Inflammatory macrophage treated with lipopolysaccharide for 4 hours (primary cell): ENCODE data around the gene RHBDD2.
"Not testable (repeated sequence)": the region's sequence is repeated elsewhere in the genome, so short reads cannot be mapped to it uniquely, and the experiment has no call there.

Experiments used
- DNase-seq: peaks from one replicate; pipeline ENCODE4 v3.0.0-alpha.2; 2020

Gene RHBDD2

DNA sequence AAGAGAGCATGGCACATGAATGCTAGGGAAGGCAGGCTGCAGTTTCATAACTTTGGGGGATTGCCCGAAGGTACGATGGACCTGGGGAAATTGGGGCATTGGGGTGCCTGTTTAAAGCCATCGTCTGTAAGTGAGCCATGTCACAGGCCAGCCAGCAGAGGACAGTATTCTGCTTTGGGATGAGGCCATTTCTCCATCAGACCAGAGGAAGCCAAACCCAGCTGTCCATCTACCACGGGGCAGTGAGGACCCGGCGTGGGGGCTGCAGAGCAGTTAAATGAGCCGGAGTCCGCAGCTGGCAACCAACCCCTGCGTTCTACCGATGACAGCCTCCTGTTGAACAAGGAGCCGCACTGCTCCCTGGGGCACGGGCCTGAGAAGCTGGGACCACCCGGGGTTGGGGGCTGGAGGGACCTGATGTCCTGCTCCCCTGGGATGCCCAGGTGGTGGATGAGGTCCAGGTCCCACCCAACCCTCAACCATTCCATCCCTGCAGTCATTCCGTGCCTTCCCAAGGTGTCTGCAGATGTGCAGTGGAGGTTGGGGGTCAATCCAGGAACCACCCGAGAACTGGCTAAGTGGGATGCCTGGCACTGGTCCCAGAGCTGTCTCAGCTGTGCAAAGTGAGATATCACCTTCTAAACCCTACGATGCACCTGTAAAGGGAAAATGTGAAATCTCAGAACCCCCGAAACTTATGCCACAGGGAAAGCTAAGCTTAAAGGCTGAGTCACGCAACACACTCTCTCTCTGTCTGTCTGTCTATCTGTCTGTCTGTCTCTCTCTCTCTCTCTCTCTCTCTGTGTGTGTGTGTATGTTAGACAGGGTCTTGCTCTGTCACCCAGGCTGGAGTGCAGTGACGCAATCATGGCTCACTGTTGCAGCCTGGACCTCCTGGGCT lies 12.1 kb upstream of the RHBDD2 start:
- peak; percentile 75 for DNase-seq

DNA sequence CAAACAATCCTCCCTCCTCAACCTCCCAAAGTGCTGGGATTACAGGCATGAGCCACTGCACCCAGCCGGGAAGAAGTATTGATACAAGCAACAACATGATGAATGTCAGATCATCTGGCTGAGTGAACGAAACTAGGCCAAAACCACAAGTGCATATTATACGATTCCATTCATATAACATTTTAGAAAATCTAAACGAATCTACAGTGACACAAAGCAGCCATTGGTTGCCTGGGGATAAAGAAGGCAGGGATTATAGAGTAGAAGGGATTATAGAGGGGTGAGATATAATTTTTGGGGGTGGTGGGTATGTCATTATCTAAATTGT lies 11.5 kb upstream of the RHBDD2 start:
- DNase-seq, result no peak

DNA sequence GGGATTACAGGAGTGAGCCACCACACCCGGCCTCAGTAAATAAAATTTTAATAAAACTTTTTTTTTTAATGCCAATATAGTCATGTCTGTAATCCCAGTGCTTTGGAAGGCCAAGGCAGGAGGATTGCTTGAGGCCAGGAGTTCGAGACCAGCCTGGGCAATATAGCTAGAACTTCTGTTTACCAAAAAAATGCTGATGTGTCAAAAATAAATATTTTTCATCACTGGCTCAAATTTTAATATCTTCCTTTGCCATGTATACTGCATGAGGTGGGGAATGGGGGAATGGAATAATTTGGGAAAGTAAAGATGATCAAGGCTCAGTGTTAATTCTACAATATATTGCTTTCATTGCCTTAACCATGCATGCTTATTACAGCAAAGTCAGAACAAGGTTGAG lies 10.7 kb upstream of the RHBDD2 start:
- no peak for DNase-seq

DNA sequence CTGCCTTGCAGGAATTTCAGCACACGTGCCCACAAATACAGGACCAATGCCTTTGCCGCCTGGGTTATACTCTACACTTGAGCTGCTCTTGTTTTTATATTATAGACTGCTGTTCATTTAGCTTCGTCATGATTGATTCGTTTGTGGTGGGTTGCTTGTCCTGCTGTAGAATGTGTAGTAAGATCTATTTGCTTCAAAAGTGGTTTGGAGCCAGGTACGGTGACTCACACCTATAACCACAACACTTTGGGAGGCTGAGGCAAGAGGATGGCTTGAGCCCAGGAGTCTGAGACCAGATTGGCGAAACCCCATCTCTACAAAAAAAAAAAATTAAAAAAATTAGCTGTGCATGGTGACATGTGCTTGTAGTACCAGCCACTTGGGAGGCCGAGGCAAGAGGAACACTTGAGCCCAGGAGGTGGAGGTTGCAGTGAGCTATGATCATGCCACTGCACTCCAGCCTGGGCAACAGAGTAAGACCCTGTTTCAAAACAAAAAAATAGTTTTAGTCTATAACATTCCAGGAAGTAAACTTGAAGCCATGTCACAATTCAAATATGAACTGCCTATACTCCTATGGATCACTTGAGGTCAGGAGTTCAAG lies 9.0 kb upstream of the RHBDD2 start:
- DNase-seq, result no peak

DNA sequence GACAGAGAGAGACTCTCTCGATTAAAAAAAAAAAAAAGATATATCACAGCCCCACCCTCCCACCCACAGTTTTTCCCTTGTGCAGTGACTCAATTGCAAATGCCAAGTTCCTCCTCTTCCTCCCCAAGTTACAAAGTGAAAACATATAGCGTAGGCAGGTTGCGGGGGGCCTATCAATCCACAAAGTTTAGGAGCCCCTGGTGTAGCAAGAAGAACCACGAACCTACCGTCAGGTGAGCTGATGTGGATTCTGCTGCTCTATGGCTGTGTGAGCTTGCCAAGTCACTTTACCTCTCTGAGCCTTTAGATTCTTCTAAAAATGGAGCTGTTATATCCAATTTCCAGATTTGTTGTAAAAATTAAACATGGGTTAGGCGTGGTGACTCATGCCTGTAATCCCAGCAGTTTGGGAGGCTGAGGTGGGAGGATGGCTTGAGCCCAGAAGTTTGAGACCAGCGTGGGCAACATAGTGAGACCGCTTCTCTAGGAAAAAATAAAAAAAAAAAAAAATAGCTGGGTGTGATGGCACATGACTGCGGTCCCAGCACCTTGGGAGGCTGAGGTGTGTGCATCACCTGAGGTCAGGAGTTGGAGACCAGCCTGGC lies 8.2 kb upstream of the RHBDD2 start:
- peak; percentile 78 for DNase-seq

DNA sequence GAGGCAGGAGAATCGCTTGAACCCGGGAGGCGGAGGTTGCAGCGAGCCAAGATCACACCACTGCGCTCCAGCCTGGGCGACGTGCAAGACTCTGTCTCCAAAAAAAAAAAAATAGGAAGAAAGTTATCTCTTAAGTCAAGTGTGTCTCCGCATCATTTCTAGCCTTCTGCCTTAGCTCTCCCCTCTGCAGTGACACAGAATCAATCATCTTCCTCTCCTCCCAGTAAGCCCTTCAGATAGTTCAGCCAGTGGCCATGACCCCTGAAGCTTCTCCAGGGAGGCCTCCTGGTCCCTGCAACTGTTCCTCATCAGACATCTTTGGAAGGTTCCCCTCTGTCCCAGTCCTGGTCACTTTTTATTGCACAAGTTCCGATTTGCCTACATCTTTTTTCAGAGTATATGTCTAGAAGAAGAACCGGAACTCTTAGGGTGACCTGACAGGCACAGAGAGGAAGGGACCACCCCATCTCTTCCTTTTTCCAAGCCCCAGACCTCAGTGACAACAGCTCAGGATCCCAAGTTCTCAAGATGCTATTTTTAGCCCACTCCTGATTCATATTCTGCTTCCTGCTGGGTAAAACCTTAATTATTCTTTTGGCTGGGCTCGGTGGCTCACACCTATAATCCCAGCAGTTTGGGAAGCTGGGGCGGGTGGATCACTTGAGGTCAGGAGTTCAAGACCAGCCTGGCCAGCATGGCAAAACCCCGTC lies 6.6 kb upstream of the RHBDD2 start:
- peak; percentile 86 for DNase-seq

DNA sequence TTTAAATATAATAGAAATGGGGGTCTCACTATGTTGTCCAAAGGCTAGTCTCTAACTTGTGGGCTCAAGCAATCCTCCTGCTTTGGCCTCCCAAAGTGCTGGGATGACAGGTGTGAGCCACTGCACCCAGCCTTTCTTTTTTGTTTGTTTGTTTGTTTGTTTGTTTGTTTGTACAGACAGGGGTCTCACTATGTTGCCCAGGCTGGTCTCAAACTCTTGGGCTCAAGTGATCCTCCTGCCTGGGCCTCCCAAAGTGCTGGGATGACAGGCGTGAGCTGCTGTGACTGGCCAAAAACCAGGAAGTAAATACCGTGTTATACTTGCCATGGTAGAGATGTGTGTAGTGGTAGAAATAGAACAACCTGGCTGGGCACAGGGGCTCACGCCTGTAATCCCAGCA lies 4.7 kb upstream of the RHBDD2 start:
- DNase-seq, result not testable (repeated sequence)

DNA sequence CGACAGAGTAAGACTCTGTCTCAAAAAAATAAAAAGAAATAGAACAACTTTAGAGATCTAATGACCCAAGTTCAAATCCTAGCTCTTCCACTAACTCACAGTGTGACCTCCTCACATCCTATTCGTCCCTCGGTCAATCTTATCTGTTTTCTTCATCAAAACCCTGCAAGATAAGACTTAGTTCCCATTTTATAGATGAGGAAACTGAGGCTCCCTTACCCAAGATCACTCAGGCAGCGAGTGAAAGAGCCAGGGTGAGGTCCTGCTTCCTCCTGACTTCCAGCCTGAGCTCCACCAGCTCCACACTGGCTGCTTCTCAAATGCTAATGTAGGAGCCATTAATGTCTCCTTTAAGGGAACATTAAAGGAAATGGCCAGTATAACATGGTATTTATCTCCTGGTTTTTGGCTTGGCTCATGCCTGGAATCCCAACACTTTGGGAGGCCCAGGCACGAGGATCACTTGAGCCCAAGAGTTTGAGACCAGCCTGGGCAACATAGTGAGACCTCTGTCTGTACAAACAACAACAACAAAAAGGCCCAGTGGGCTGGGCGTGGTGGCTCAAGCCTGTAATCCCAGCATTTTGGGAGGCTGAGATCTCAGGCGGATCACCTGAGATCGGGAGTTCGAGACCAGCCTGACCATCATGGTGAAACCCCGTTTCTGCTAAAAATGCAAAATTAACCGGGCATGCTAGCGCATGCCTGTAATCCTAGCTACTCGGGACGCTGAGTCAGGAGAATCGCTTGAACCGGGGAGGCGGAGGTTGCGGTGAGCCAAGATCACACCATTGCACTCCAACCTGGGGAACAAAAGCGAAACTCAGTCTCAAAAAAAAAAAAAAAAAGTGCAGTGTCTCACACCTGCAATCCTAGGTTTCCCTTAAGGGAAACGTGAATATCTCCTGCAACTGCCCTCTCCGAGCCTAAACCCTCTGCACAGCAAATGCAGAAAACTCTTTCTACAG lies 3.4 kb upstream of the RHBDD2 start:
- DNase-seq, result no peak

DNA sequence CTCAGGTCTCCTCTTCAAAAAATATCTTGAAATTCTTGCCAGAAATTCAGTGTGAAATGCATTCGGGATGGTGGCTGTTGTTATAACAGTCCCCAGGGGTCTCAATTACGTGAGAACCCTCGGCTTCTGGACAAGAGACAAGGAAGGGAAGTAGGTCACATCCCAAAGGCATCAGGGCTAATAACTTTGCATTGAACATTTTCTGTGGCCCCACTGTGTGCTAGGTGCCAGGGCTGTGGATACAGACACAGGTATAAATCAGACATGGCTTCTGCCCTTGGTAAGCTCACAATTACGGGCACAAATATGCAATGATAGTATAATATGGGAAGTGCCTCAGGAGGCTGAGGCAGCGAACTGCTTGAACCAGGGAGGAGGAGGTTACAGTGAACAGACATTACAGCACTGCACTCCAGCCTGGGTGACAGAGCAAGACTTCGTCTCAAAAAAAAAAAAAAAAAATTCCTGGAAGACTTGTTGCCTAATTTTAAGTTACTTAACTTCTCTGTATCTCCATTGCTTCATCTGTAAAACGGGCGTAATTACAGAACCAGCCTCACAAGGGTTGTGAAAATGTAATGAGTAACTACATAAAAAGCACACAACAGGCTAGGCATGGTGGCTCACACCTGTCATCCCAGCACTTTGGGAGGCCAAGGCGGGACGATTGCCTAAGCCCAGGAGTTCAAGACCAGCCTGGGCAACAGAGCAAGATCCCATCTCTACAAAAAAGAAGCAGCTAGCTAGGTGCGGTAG lies 2.5 kb upstream of the RHBDD2 start:
- peak; percentile 96 for DNase-seq

DNA sequence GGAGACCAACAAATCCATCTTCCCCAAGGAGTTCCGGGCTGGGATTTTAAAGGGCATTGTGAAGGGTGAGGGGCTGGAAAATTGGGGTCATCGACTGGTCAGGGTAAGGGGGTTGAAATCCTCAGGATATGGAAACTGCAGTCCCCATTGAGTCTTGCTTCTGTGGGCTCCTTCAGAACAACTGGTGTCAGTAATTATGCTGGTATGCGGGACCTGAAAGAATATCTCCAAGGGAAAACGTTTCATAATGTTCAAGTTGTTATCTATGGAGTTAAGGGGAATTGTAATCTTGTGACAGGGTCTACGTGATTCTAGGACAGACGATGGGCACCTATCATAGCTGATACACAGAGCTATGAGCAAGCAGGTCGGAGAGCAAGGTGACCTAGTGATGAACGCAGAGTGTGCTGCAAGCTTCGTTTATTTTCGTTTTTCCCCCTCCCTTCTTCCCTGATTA lies 494 bp upstream of the RHBDD2 start:
- DNase-seq, result no peak

DNA sequence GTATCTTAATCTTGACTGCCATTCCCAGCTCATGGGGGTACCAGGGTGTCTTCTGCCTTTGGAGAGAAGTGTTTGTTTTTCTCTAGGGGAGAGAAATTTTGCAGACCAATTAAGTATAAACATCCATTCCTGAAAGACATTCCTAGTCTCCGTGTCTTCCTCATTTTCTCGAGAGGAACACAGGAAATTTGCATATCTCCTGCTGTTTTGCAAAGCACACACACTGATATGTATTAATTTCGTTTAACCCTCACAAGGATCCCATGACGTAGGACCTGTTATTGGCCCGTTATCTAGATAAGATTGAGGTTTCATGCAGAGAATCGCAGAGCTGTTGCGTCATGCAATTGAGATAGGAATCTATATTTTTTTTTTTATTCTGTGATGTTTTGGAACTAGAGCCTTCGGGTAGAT lies 944 bp downstream of the RHBDD2 start:
- peak; percentile 36 for DNase-seq

DNA sequence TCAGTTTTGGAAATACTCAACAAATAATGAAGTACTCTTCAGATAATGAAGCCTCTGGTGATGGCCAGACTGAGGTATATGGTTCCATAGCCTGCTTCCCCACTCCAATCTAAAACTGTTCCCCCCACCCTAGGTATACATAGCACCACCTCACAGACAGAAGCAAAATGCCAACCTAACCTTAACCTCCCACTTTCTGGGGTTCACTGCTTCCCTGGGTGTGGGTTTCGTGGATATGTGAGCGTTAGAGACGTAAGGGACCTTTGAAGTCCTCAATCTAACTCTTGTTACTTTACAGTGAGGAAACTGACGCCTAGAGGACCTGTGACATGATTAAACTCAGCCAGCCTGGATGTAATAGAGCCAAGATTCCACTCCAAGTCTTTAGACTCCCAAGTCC lies 1.4 kb downstream of the RHBDD2 start:
- no peak for DNase-seq

DNA sequence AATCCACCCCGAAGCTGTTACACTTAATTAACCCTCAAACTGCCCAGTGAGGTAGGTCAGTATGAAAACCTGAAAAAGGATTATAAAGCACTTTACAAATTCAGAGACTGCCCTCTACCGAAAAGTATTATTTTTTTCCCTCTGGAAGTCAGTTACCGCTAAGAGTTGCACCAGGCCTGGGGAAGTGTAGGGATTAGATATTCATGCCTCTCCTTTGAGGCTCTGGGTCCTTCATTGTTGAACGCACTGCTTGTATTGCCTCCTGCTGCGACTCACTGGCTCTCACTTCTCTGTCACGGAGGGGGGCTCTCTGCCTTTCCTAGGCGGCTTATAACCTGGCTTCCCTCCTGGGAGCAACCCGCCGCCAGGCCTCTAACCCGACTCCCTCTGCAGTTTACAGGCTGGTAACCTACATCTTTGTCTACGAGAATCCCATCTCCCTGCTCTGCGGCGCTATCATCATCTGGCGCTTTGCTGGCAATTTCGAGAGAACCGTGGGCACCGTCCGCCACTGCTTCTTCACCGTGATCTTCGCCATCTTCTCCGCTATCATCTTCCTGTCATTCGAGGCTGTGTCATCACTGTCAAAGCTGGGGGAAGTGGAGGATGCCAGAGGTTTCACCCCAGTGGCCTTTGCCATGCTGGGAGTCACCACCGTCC lies 2.7 kb downstream of the RHBDD2 start:
- no peak for DNase-seq

DNA sequence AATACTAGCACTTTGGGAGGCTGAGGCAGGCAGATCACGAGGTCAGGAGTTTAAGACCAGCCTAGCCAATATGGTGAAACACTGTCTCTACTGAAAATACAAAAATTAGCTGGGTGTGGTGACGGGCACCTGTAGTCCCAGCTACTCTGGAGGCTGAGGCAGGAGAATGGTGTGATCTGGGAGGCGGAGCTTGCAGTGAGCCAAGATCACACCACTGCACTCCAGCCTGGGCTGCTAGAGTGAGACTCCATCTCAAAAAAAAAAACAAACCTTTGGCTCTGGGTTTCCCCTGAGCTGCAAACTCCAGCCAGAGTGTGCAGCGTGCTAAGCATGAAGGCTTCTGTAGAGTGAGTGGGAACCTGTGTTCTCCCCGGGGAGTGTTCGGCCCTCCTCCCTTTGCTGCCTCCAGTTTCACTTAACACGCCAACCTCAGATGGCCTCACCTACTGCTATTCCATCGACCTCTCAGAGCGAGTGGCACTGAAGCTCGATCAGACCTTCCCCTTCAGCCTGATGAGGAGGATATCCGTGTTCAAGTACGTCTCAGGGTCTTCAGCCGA lies 4.5 kb downstream of the RHBDD2 start:
- DNase-seq, result not testable (repeated sequence)

DNA sequence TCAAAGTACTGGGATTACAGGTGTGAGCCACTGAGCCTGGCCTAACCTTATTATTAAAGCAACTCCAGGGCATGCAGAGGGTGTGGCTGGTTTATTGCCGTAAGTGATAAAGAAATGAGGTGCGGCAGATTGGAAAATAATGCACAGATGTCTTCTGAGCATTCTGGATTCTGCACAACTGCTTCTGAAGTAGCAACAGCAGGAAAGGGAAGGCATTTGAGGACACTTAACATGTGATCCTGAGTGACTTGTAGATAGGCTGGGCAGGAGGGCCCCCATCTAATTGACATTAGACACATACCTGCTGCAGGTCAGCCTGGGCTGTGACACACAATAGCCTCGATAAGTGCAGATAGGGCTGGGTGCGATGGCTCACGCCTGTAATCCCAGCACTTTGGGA lies 5.6 kb downstream of the RHBDD2 start:
- DNase-seq, result no peak

DNA sequence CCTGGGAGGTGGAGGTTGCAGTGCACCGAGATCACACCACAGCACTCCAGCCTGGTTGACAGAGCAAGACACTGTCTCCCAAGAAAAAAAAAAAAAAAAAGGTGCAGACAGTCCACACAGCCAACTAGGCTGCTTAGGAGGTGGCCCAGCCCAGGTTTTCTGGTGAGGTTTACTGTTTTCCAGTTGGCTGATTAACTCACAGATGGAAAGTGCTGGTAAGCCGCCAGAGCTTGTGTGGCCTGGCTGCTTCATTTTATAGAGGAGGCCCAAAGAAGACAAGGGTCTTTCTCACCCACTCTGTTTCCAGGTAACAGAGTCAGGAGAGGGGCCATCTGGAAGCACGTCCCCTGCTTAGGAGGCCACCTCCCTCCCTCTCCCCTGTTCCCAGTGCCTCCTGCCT lies 6.2 kb downstream of the RHBDD2 start:
- DNase-seq, result no peak

DNA sequence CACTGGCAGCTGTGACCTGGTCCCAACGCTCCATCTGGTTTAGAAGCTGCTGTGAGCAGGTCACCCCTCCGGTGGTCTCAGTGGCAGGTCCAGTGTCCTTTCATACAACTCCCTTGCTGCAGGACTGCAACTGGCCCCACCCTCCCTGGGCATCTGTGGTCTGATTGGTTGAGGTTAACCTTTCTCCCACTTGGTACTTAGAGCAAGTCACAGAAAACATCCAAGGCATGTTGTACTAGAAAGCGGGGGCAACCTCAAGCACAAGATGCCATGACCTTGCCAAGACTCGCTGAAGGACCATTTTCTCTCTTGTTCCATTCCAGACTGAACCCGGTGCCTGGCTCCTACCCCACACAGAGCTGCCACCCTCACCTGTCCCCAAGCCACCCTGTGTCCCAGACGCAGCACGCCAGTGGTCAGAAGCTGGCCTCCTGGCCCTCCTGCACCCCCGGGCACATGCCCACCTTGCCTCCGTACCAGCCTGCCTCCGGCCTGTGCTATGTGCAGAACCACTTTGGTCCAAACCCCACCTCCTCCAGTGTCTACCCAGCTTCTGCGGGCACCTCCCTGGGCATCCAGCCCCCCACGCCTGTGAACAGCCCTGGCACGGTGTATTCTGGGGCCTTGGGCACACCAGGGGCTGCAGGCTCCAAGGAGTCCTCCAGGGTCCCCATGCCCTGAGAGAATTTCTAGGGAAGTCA lies 9.0 kb downstream of the RHBDD2 start:
- no peak for DNase-seq

DNA sequence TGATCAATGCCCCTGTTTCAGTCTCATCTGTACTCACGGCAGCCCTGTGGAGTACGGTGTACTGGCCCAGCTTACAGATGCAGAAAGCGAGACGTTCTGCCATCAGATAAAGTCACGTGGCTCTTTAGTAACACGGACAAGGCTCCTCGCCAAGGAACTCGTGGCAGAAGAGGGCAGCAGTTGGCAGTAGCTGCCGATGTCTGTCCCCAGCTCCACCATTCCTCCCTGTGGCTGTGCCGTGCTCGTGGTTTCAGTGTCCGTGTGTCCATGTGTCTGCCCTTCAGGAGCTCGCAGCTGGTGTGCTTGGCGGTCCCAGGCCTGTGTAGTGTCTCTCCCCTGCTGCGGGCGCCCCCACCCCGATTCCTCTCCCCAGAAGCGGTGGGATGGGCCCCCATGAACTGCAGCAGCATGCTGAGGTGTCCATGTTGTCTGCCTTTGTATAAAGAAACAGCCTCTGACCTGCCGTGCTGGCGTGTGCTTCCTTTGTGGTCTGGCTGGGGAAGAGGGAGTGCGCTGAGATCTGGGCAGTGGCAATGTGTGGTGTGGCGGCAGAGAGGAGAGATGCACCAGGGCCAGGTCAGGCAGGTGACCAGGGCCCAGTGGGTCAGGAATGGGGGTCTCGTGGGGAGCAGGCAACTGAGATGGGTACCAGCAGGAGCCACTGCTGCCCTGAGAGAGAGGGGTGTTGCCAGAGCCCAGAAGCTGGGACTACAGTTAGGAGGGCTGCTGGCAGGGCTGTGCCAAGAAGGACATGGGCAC lies 9.8 kb downstream of the RHBDD2 start:
- no peak for DNase-seq

DNA sequence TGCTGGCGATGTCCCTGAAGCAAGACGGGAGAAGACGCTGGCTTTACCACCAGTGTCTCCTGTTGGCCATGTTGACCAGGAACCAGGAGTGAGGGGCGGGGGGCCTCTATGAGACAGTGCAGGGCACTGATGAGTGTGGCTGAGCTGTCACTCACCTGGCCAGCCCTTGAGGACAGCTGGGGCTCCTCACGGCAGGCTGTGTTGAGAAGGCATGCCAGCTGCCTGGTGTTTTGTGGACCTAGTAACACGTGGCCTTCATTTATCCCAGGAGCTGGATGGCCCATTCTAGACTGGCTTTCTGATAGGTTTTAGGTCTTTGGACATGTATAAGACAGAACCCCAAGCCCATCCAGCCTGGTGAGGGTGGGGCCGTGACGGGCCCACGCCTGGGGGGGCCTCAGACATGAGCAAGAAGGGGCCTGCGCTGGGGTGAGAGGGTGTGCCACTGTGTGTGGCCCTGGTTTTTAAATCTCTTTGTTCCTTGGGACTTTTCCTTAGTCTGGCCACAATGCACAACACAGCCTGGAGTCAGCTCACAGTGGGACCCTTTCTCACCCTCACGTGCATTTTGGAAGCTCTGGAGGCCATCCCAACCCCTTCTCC lies 10.5 kb downstream of the RHBDD2 start:
- no peak for DNase-seq
